ENCODE data around the gene SLC35F3. TPM values are rescaled to one million over a fixed set of nuclear protein-coding genes. Genes with fewer than 3 reads are reported as not detected.

The SLC35F3 gene
- polyA plus RNA-seq, 1 donor from 2014 or later, result 13.9 TPM

GRCh38 chr1:234235434-234235881 is 331.0 kb downstream of the SLC35F3 start:
- Histone ChIP-seq H3K9me2 (ENCODE audit: insufficient read depth, low read length) (no peaks in the 10 kb centered on the region), H3K36me3 (ENCODE audit: insufficient read depth, low read length) (no peaks in the 10 kb centered on the region), H3K4me2 (ENCODE audit: low read length) (no peak overlapping the region), H3K27me3 (ENCODE audit: insufficient read depth, low read depth, low read length) (no peaks in the 10 kb centered on the region), H3K4me3 (ENCODE audit: low read length) (no peak overlapping the region), H3K9ac (ENCODE audit: low read length) (no peak overlapping the region), H2AFZ (ENCODE audit: low read depth, low read length) (no peak overlapping the region), H3K9me3 (ENCODE audit: low read length) (no peaks in the 10 kb centered on the region), H3K79me2 (replicated peaks; ENCODE audit: insufficient read depth, low read length) (no peaks in the 10 kb centered on the region), H3F3A (ENCODE audit: insufficient read depth, low read length, poor library complexity, severe bottlenecking) (no peaks in the 10 kb centered on the region), H3K27ac (ENCODE audit: low read length) (no peak overlapping the region), H4K20me1 (ENCODE audit: insufficient read depth) (no peaks in the 10 kb centered on the region)
- TF ChIP-seq EP300 (conservative IDR thresholded peaks at IDR 0.05; ENCODE audit: poor library complexity, severe bottlenecking) (no peak), REST (IDR thresholded peaks at IDR 0.05; ENCODE audit: borderline replicate concordance) (no peak), CTCF (IDR thresholded peaks at IDR 0.05; ENCODE audit: poor library complexity, severe bottlenecking) (no peak), POLR2AphosphoS5 (IDR thresholded peaks at IDR 0.05) (no peak), EZH2 (IDR thresholded peaks at IDR 0.05; ENCODE audit: borderline replicate concordance, insufficient read depth, low read length, poor library complexity, severe bottlenecking) (no peak), MXI1 (conservative IDR thresholded peaks at IDR 0.05; ENCODE audit: poor library complexity, severe bottlenecking) (no peak), RAD21 (conservative IDR thresholded peaks at IDR 0.05) (no peak), TAF1 (IDR thresholded peaks at IDR 0.05; ENCODE audit: low read depth) (no peak), SMC3 (conservative IDR thresholded peaks at IDR 0.05; ENCODE audit: poor library complexity) (no peak)

GRCh38 chr1:234237393-234237792 is 332.9 kb downstream of the SLC35F3 start:
- Histone ChIP-seq H3K9me2 (ENCODE audit: insufficient read depth, low read length) (no peaks in the 10 kb centered on the region), H3K79me2 (replicated peaks; ENCODE audit: insufficient read depth, low read length) (no peaks in the 10 kb centered on the region)
- TF ChIP-seq REST (IDR thresholded peaks at IDR 0.05; ENCODE audit: borderline replicate concordance) (no peak), TAF1 (IDR thresholded peaks at IDR 0.05; ENCODE audit: low read depth) (no peak), EZH2 (IDR thresholded peaks at IDR 0.05; ENCODE audit: borderline replicate concordance, insufficient read depth, low read length, poor library complexity, severe bottlenecking) (no peak), EP300 (conservative IDR thresholded peaks at IDR 0.05; ENCODE audit: poor library complexity, severe bottlenecking) (no peak), CTCF (IDR thresholded peaks at IDR 0.05; ENCODE audit: poor library complexity, severe bottlenecking) (no peak), MXI1 (conservative IDR thresholded peaks at IDR 0.05; ENCODE audit: poor library complexity, severe bottlenecking) (no peak), SMC3 (conservative IDR thresholded peaks at IDR 0.05; ENCODE audit: poor library complexity) (no peak), POLR2AphosphoS5 (IDR thresholded peaks at IDR 0.05) (no peak), RAD21 (conservative IDR thresholded peaks at IDR 0.05) (no peak)

More at GRCh38 chr1:234237393-234237792, 332.9 kb downstream of the SLC35F3 start:
- no peaks in the 10 kb centered on the region for H4K20me1 ChIP-seq (ENCODE audit: insufficient read depth)
- peaks cover 8% of the 10 kb centered on the region for H3K9me3 ChIP-seq (ENCODE audit: low read length)
- H3K9ac ChIP-seq (ENCODE audit: low read length), result no peak overlapping the region
- H3K4me3 ChIP-seq (ENCODE audit: low read length), result no peak overlapping the region
- H3F3A ChIP-seq (ENCODE audit: insufficient read depth, low read length, poor library complexity, severe bottlenecking), result no peaks in the 10 kb centered on the region
- H3K4me2 ChIP-seq (ENCODE audit: low read length), result no peak overlapping the region
- H2AFZ ChIP-seq (ENCODE audit: low read depth, low read length), result no peak overlapping the region
- no peaks in the 10 kb centered on the region for H3K36me3 ChIP-seq (ENCODE audit: insufficient read depth, low read length)
- H3K27me3 ChIP-seq (ENCODE audit: insufficient read depth, low read depth, low read length), result no peaks in the 10 kb centered on the region
- H3K27ac ChIP-seq (ENCODE audit: low read length), result no peak overlapping the region
